ENCODE measurements around the gene NAT14. TPM values are rescaled to one million over a fixed set of nuclear protein-coding genes. Genes with fewer than 3 reads are reported as not detected.
A peak's percentile ranks its signal among the peaks of the same experiment; 100 is the strongest.

The NAT14 gene
- total and polyA plus RNA-seq, 8 donors: 5.8 to 32.4 (median 8.1) TPM

GRCh38 chr19:55520691-55521292, 35.8 kb downstream of the NAT14 start:
- intact Hi-C loops (cut with DNase I): no loop called here
- Histone ChIP-seq H3K27ac (no peak overlapping the region), H3K9me3 (no peaks in the 10 kb centered on the region), H3K4me3 (no peak overlapping the region), H3K4me1 (no peaks in the 10 kb centered on the region), H3K36me3 (no peaks in the 10 kb centered on the region), H3K27me3 (no peaks in the 10 kb centered on the region)
- FAIRE-seq (no peak), ATAC-seq (no peak), DNase-seq (no peak)
- WGBS, 2 donors: 56 to 66% methylated on average over 14 of the region's 14 CpGs
- TF ChIP-seq CTCF (IDR thresholded peaks at IDR 0.05): no peak

GRCh38 chr19:55525289-55526101, 40.5 kb downstream of the NAT14 start:
- WGBS, 2 donors: 40 to 42% methylated on average over 28 to 29 of the region's 29 CpGs
- Histone ChIP-seq H3K27ac (no peak overlapping the region), H3K9me3 (no peaks in the 10 kb centered on the region), H3K27me3 (no peaks in the 10 kb centered on the region), H3K36me3 (no peaks in the 10 kb centered on the region), H3K4me3 (no peak overlapping the region), H3K4me1 (peaks cover 0 to 5% (median 0%) of the 10 kb centered on the region in 3 donors)
- FAIRE-seq (no peak), DNase-seq (no peak), ATAC-seq (no peak)
- TF ChIP-seq CTCF (IDR thresholded peaks at IDR 0.05): no peak
- intact Hi-C loops (cut with DNase I): no loop called here

GRCh38 chr19:55526216-55527196, 41.5 kb downstream of the NAT14 start:
- Histone ChIP-seq H3K27me3 (no peaks in the 10 kb centered on the region), H3K27ac (no peak overlapping the region), H3K9me3 (no peaks in the 10 kb centered on the region), H3K36me3 (no peaks in the 10 kb centered on the region), H3K4me1 (peaks cover 0 to 5% (median 0%) of the 10 kb centered on the region in 3 donors), H3K4me3 (no peak overlapping the region)
- no peak for FAIRE-seq
- intact Hi-C loops (cut with DNase I): no loop called here
- TF ChIP-seq CTCF (IDR thresholded peaks at IDR 0.05): no peak
- peak; percentile 57 to 85 (median 72) for DNase-seq
- ATAC-seq: peak; percentile 61 to 86 (median 83)
- 19 to 20% methylated on average over 35 of the region's 35 CpGs for WGBS, 2 donors

GRCh38 chr19:55527197-55528029, 42.4 kb downstream of the NAT14 start:
- DNase-seq (no peak), FAIRE-seq (no peak), ATAC-seq (no peak)
- intact Hi-C loops (cut with DNase I): no loop called here
- no peak overlapping the region for H3K27ac ChIP-seq
- no peak for TF ChIP-seq CTCF (IDR thresholded peaks at IDR 0.05)
- no peaks in the 10 kb centered on the region for H3K9me3 ChIP-seq
- peaks cover 0 to 5% (median 0%) of the 10 kb centered on the region in 3 donors for H3K4me1 ChIP-seq
- 66 to 80% methylated on average over 22 of the region's 22 CpGs for WGBS, 2 donors
- no peaks in the 10 kb centered on the region for H3K36me3 ChIP-seq
- no peak overlapping the region for H3K4me3 ChIP-seq
- H3K27me3 ChIP-seq: no peaks in the 10 kb centered on the region
